Psoas muscle (tissue), 8 donors: Measurements from ENCODE around the gene ZNF839. TPM values are rescaled to one million over a fixed set of nuclear protein-coding genes. Genes with fewer than 3 reads are reported as not detected.

ENCODE experiments used
- ATAC-seq, 4 donors: fragments of 200-7000 bp; cut with Tn5 transposase; one replicate each; pipeline ENCODE4 v1.9.1; 2020; ENCODE audit warnings: moderate library complexity in 3 of 4, mild to moderate bottlenecking in 2 of 4
- DNase-seq, 2 donors: peaks; one replicate each; pipeline ENCODE4 v3.0.0-alpha.2; 2020
- H3K27ac ChIP-seq: fragments of 200-600 bp; one replicate; pipeline ENCODE4 v1.8.0; 2022
- H3K27me3 ChIP-seq, 3 donors: fragments of 200-600 bp in 1 of 3; one replicate each; pipeline versions ENCODE4 v1.6.1 to v1.8.0; 2013 to 2022; ENCODE audit warnings: low read length in 2 of 3, mild to moderate bottlenecking in 2 of 3, moderate library complexity in 1 of 3; ENCODE audit not compliant: insufficient read depth in 3 of 3
- H3K36me3 ChIP-seq, 2 donors: fragments of 200-600 bp in 1 of 2; one replicate each; pipeline versions ENCODE4 v1.6.1 to v1.8.0; 2013 to 2022; ENCODE audit warnings: low read depth in 1 of 2, mild to moderate bottlenecking in 1 of 2, moderate library complexity in 1 of 2; ENCODE audit not compliant: insufficient read depth in 1 of 2
- H3K4me1 ChIP-seq: fragments of 200-600 bp; one replicate; pipeline ENCODE4 v1.8.0; 2022
- H3K4me3 ChIP-seq: fragments of 200-600 bp; one replicate; pipeline ENCODE4 v1.8.0; 2022; ENCODE audit warnings: mild to moderate bottlenecking
- H3K9me3 ChIP-seq: fragments of 200-600 bp; one replicate; pipeline ENCODE4 v1.8.0; 2022
- WGBS, 3 donors: extraction: QIAGEN DNeasy Blood & Tissue Kit; methylation state at CpG; one replicate each; pipeline versions ENCODE4 v1.1.6 to v1.1.7; 2013; 5-methylcytosine and 5-hydroxymethylcytosine counted together
- intact Hi-C, 2 donors: fragments of 100-400 bp; cut with DNase I; formaldehyde crosslinking; loops; one replicate each; pipeline versions ENCODE4 v1.11.0 to v1.14.2; 2022
- polyA plus RNA-seq, 3 donors: library from polyadenylated mRNA; stranded (reverse); fragments of 200-250 nt; gene quantifications; one replicate each; pipeline ENCODE4 v1.2.3, GENCODE V29; 2013
- total RNA-seq, 4 donors: library from RNA; stranded (reverse); fragmentation: NEBNext Ultra II Directional in 2 of 4; extraction: Animal tissue kit (Norgen Biotek cat#: 25700) in 2 of 4; gene quantifications; one replicate each; pipeline versions ENCODE4 v1.2.1 to v1.2.4, GENCODE V29; 2021 to 2023
- TF ChIP-seq, protein P1 (sequence below): fragments of 200-600 bp; IDR thresholded peaks from one replicate; pipeline ENCODE4 v1.8.0; 2022; ENCODE audit warnings: antibody characterized with exemption
- donor health status: healthy with polysubstance abuse.
- donor health status: DM: no; HTN: no; CAD: no; lungs with moderate emphysema.
- donor health status: Bipolar disorder and iron deficiency.
- donor health status: healthy.
- donor health status: DM: yes; HTN: yes; CAD: no.
- donor health status: DM: no; HTN: no; CAD: no.
- donor health status: DM: no; HTN: no; CAD: no.
- donor health status: DM: yes; HTN: yes; CAD: no.

Gene ZNF839
- total and polyA plus RNA-seq, 7 donors = 4.6 to 18.2 (median 10.0) TPM

DNA sequence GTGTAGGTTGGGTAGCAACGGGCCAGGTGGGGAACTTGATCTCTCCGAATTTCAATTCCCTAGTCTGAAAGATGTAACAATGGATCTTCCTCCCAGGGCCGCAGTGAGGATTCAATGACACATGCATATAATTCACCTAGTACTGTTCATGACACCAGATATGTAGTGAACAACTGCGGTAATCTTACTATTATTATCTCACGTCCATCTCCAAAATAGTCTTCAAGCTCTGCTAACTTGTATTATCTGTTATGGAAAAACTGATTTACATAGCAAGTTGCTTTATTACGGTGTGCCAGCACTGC, 41.0 kb upstream of the ZNF839 start:
- Histone ChIP-seq H3K27ac (no peak overlapping the region), H3K9me3 (no peaks in the 10 kb centered on the region), H3K4me3 (no peak overlapping the region), H3K4me1 (peaks cover 9% of the 10 kb centered on the region), H3K36me3 (no peaks in the 10 kb centered on the region), H3K27me3 (no peaks in the 10 kb centered on the region)
- 45 to 66% (median 56%) methylated on average over 6 of the region's 6 CpGs for WGBS, 3 donors
- DNase-seq = no peak
- intact Hi-C loops = no loop called here
- TF ChIP-seq, protein P1, sequence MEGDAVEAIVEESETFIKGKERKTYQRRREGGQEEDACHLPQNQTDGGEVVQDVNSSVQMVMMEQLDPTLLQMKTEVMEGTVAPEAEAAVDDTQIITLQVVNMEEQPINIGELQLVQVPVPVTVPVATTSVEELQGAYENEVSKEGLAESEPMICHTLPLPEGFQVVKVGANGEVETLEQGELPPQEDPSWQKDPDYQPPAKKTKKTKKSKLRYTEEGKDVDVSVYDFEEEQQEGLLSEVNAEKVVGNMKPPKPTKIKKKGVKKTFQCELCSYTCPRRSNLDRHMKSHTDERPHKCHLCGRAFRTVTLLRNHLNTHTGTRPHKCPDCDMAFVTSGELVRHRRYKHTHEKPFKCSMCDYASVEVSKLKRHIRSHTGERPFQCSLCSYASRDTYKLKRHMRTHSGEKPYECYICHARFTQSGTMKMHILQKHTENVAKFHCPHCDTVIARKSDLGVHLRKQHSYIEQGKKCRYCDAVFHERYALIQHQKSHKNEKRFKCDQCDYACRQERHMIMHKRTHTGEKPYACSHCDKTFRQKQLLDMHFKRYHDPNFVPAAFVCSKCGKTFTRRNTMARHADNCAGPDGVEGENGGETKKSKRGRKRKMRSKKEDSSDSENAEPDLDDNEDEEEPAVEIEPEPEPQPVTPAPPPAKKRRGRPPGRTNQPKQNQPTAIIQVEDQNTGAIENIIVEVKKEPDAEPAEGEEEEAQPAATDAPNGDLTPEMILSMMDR = no peak
- peak in 3 of 4 donors; percentile 44 to 71 (median 68) for ATAC-seq

DNA sequence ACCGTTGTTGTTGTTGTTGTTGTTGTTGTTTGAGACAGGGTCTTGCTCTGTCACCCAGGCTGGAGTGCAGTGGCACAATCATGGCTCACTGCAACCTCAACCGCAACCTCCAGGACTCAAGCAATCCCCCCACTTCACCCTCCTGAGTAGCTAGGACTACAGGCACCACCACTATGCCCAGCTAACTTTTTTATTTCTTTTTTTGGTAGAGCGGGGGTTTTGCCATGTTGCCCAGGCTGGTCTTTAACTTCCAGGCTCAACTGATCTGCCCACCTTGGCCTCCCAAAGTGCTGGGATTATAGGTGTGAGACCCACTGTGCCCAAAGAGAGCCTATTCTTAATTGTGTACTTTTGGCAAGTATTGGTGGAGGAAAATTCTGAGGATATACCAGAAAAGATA, 40.3 kb upstream of the ZNF839 start:
- Histone ChIP-seq H3K9me3 (no peaks in the 10 kb centered on the region), H3K4me3 (no peak overlapping the region), H3K4me1 (peaks cover 9% of the 10 kb centered on the region), H3K36me3 (no peaks in the 10 kb centered on the region), H3K27ac (no peak overlapping the region), H3K27me3 (no peaks in the 10 kb centered on the region)
- ATAC-seq = no peak
- 85 to 93% (median 86%) methylated on average over 3 of the region's 3 CpGs for WGBS, 3 donors
- intact Hi-C loops = no loop called here
- TF ChIP-seq, protein P1 = no peak
- no peak for DNase-seq

DNA sequence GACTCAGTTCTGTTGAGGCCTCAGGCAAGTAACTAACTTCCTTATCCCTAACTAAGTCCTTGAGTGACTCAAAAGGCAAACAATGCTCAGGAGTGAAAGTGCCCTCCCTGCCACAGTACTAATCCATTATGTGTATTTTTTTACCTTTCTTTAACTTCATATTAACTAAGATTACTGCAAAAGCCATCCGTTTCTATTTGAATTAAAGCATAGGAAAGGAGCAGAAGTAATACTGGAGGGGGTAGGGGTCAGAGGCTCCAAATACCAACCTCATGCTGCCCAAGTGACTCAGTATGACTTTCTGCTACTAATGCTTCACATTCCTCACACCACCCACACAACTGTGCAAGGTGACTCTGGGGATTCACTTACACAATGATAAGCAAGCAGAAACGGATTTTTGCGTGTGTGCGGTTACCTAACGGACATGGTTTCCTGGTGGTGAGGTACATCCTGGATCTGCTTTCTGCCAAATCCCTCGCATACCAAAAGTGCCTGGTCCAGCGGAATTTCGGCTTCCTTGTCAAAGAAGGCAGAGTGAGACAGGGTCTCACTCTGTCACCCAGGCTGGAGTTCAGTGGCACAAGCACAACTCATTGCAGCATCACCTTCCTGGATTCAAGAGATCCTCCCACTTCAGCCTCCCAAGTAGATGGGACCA, 39.7 kb upstream of the ZNF839 start:
- DNase-seq (no peak), ATAC-seq (no peak)
- intact Hi-C loops = no loop called here
- WGBS, 3 donors = 82 to 85% (median 84%) methylated on average over 8 of the region's 8 CpGs
- Histone ChIP-seq H3K27me3 (no peaks in the 10 kb centered on the region), H3K4me3 (no peak overlapping the region), H3K4me1 (peaks cover 9% of the 10 kb centered on the region), H3K27ac (no peak overlapping the region), H3K9me3 (no peaks in the 10 kb centered on the region), H3K36me3 (no peaks in the 10 kb centered on the region)
- TF ChIP-seq, protein P1 = no peak

DNA sequence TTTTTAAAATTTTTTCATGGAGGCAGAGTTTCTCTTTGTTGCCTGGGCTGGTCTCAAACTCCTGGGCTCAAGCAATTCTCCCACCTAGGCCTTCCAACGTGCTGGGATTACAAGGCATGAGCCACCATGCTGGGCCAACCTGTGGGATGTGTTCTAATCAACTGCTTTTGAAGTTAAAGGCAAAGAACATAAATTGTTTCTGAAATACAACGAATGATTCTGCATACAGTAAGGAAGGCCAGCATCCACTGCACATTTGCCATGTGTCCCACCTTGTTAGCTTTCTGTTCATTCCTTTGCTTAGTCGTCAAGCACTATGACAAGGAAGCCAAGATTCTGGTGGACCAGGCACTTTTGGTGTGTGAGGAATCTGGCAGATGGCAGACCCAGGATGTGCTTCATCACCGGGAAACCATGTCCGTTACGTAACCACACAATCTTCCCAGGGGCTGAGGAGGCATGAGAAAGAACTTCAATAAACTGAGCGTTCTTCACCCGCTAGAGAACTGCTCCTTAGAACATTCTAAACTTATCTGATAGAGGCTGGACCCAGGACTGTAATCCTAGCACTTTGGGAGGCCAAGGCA, 39.1 kb upstream of the ZNF839 start:
- TF ChIP-seq, protein P1 = no peak
- intact Hi-C loops = no loop called here

More for the DNA sequence above, 39.1 kb upstream of the ZNF839 start:
- Histone ChIP-seq H3K9me3 (no peaks in the 10 kb centered on the region), H3K27ac (no peak overlapping the region), H3K4me3 (no peak overlapping the region), H3K4me1 (peaks cover 9% of the 10 kb centered on the region), H3K27me3 (no peaks in the 10 kb centered on the region), H3K36me3 (no peaks in the 10 kb centered on the region)
- ATAC-seq (no peak), DNase-seq (no peak)
- WGBS, 3 donors = 90 to 95% (median 91%) methylated on average over 8 of the region's 8 CpGs
